ENCODE data around the gene NFIC. TPM values are rescaled to one million over a fixed set of nuclear protein-coding genes. Genes with fewer than 3 reads are reported as not detected.

NFIC gene
- total RNA-seq, 6 donors from 2014 or later = 96.1 to 175 (median 154) TPM

DNA sequence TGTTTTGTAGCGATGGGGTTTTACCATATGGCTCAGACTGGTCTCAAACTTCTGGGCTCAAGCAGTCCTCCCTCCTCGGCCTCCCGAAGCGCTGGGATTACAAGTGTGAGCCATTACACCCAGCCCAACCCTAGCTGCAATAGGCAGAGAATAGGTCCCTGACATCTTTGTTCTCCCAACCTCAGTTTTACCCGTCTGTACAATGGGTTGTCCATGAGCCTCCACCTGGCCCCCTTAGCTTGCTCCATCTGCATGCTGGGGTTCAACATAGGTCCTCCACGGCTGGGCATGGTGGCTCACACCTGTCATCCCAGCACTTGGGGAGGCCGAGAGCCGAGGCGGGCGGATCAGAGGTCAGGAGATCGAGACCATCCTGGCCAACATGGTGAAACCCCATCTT is 14.4 kb downstream of the NFIC start:
- Histone ChIP-seq H3K9me3 (no peaks in the 10 kb centered on the region), H3K4me3 (no peak overlapping the region), H3K27me3 (no peaks in the 10 kb centered on the region), H3K27ac (peak overlapping the region; percentile 12 to 90 (median 51)), H3K36me3 (peaks cover 4 to 36% (median 18%) of the 10 kb centered on the region in 4 donors), H3K4me1 (peaks cover 42 to 67% (median 57%) of the 10 kb centered on the region in 4 donors)
- WGBS, 2 donors = 95 to 98% methylated on average over 11 of the region's 11 CpGs
- DNase-seq (no peak), ATAC-seq (ENCODE audit: low FRiP score in 2 of 2) (no peak)
- TF ChIP-seq POLR2AphosphoS5 (IDR thresholded peaks at IDR 0.05) = no peak
- TF ChIP-seq POLR2A (IDR thresholded peaks at IDR 0.05) = no peak
- TF ChIP-seq, protein P1, sequence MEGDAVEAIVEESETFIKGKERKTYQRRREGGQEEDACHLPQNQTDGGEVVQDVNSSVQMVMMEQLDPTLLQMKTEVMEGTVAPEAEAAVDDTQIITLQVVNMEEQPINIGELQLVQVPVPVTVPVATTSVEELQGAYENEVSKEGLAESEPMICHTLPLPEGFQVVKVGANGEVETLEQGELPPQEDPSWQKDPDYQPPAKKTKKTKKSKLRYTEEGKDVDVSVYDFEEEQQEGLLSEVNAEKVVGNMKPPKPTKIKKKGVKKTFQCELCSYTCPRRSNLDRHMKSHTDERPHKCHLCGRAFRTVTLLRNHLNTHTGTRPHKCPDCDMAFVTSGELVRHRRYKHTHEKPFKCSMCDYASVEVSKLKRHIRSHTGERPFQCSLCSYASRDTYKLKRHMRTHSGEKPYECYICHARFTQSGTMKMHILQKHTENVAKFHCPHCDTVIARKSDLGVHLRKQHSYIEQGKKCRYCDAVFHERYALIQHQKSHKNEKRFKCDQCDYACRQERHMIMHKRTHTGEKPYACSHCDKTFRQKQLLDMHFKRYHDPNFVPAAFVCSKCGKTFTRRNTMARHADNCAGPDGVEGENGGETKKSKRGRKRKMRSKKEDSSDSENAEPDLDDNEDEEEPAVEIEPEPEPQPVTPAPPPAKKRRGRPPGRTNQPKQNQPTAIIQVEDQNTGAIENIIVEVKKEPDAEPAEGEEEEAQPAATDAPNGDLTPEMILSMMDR (IDR thresholded peaks at IDR 0.05) = no peak
- TF ChIP-seq EP300 (IDR thresholded peaks at IDR 0.05) = no peak

DNA sequence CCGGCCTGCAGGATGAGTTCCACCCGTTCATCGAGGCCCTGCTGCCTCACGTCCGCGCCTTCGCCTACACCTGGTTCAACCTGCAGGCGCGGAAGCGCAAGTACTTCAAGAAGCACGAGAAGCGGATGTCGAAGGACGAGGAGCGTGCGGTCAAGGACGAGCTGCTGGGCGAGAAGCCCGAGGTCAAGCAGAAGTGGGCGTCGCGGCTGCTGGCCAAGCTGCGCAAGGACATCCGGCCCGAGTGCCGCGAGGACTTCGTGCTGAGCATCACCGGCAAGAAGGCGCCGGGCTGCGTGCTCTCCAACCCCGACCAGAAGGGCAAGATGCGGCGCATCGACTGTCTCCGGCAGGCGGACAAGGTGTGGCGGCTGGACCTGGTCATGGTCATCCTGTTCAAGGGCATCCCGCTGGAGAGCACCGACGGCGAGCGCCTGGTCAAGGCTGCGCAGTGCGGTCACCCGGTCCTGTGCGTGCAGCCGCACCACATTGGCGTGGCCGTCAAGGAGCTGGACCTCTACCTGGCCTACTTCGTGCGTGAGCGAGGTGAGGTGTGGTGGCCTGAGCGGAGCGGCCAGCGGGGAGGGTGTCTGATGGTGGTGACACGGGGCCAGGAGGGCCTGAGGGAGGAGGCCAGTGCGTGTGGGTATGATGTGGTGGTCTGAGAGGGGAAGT is 15.5 kb downstream of the NFIC start:
- H3K4me3 ChIP-seq = no peak overlapping the region
- peaks cover 49 to 73% (median 61%) of the 10 kb centered on the region in 4 donors for H3K4me1 ChIP-seq
- WGBS, 2 donors = 95 to 96% methylated on average over 48 to 58 of the region's 59 CpGs
- DNase-seq = peak in 1 of 2 donors; percentile 84
- no peaks in the 10 kb centered on the region for H3K27me3 ChIP-seq
- peaks cover 4 to 36% (median 18%) of the 10 kb centered on the region in 4 donors for H3K36me3 ChIP-seq
- H3K9me3 ChIP-seq = no peaks in the 10 kb centered on the region
- H3K27ac ChIP-seq = peak overlapping the region in 3 of 4 donors; percentile 12 to 81 (median 77)
- TF ChIP-seq, protein P1 (IDR thresholded peaks at IDR 0.05) = no peak
- no peak for ATAC-seq (ENCODE audit: low FRiP score in 2 of 2)

DNA sequence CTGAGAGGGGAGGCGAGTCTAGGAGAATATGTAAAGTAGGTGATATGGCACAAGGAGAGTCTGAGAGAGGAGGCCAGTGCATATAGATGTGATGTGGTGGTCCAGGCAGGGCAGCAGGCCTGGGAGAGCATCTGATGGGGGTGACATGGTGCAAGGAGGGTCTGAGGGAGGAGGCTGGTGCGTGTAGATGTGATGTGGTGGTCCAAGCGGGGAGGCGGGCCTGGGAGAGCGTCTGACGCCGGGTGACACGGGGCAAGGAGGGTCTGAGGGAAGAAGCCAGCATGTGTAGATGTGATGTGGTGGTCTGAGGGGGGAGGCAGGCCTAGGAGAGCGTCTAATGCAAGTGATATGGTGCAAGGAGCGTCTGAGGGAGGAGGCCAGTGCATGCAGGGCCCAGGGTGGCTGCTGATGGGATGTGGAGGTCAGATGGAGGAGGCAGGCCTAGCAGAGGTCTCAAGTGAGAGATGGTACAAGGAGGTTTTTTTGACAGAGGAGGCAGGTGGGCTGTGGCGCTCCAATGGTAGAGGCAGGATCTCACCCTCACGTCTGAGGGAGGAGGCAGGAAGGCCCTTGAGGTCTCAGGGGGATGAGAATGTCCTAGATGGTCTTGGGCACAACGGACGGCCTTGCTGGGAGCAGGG is 16.2 kb downstream of the NFIC start:
- TF ChIP-seq POLR2A (IDR thresholded peaks at IDR 0.05) (no peak), EP300 (IDR thresholded peaks at IDR 0.05) (no peak), POLR2AphosphoS5 (IDR thresholded peaks at IDR 0.05) (no peak)
- TF ChIP-seq, protein P1 (IDR thresholded peaks at IDR 0.05) = no peak
- WGBS, 2 donors = 88 to 91% methylated on average over 14 of the region's 14 CpGs
- Histone ChIP-seq H3K4me3 (no peak overlapping the region), H3K27me3 (no peaks in the 10 kb centered on the region), H3K36me3 (peaks cover 4 to 36% (median 18%) of the 10 kb centered on the region in 4 donors), H3K27ac (peak overlapping the region in 3 of 4 donors; percentile 12 to 81 (median 77)), H3K4me1 (peaks cover 56 to 76% (median 65%) of the 10 kb centered on the region in 4 donors), H3K9me3 (no peaks in the 10 kb centered on the region)
- no peak for ATAC-seq (ENCODE audit: low FRiP score in 2 of 2)
- DNase-seq = no peak

DNA sequence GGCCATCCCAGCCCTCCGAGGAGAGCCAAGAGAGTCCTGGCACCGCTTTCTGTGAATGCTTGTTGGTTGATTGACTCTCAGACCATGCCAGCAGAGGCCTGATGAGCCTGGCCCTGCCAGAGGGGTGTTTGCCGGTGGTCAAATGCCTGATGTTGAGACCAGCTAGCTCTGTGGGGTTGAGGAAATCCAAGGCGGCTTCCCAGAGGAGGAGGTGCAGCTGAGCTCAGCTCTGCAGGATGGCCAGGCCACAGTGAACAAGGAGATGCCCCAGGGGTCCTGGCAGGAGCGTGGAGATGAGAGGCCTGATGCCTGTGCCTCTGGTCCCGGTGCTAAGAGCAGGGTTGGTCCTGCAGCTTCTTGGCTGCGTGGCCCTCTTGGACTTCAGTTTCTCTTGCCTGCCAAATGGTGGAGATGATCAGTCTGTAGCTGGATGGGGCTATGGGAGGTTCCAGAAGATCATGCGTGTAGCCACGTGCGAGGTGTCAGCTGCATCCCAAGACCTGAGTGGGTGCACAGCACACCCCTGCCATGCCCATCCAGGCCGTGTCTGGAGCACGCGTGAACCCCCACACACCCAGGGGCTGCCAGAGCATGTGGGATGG is 16.8 kb downstream of the NFIC start:
- no peaks in the 10 kb centered on the region for H3K9me3 ChIP-seq
- peak overlapping the region in 3 of 4 donors; percentile 12 to 81 (median 77) for H3K27ac ChIP-seq
- TF ChIP-seq, protein P1 (IDR thresholded peaks at IDR 0.05) = no peak
- no peak for TF ChIP-seq EP300 (IDR thresholded peaks at IDR 0.05)
- no peak for TF ChIP-seq POLR2A (IDR thresholded peaks at IDR 0.05)
- TF ChIP-seq POLR2AphosphoS5 (IDR thresholded peaks at IDR 0.05) = no peak
- H3K4me3 ChIP-seq = no peak overlapping the region
- H3K27me3 ChIP-seq = no peaks in the 10 kb centered on the region
- DNase-seq (no peak), ATAC-seq (ENCODE audit: low FRiP score in 2 of 2) (peak in 1 of 2 donors; percentile 22)
- H3K36me3 ChIP-seq = peaks cover 4 to 36% (median 18%) of the 10 kb centered on the region in 4 donors
- H3K4me1 ChIP-seq = peaks cover 63 to 79% (median 70%) of the 10 kb centered on the region in 4 donors
- 88 to 94% methylated on average over 9 to 13 of the region's 13 CpGs for WGBS, 2 donors

All from upper lobe of left lung (tissue), 6 donors.